Measurements from ENCODE around the gene VWA5B2. TPM values are rescaled to one million over a fixed set of nuclear protein-coding genes. Genes with fewer than 3 reads are reported as not detected.

VWA5B2 gene
- 1 to 10 TPM in 1 of 3 donors, under 1 TPM in 1, not detected in 1; 0.33 to 4.4 TPM for polyA plus RNA-seq

DNA sequence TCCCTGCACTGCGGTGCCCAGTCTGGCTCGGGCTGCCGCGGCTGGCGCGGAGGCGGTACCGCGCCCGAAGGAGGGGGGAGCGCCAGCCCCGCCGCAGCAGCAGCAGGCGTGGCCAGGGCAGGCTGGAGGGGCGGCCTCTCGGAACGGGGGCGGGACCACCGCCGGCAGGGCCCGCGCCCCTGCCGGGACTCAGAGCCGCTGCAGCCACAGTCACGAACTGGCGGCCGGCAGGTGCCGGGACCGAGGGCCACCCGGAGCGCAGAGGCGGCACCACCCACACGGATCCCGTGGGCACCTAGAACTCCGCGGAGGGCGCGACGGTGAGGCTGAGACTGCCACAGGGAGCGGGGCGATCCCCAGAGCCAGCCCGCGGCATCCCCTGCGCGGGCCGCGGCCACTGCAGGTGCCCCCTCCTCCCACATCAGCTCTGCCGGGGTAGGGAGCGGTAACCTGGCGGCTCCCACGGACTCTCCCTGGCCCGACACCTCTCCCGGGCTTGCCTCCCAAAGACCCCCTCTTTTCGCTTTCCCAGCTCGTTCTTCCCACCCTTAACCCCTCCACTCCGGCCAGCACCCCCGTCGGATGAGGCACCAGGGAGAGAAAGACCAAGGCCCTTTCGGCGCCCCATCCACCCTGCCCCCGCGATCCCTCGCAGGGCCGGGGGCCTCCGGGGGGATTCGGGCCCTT is at the start of gene VWA5B2:
Gene VWA5B2, plus strand, starts transcription at position 192 of the 687 bp plus-strand sequence. CDS start 944 bp downstream, outside the sequence.
- H3K27ac ChIP-seq (ENCODE audit: low read depth, low read length), result no peak within 1 kb of the TSS
- WGBS, 3 donors, result 0 to 1% (median 1%) methylated on average over 33 to 66 of the region's 66 CpGs

DNA sequence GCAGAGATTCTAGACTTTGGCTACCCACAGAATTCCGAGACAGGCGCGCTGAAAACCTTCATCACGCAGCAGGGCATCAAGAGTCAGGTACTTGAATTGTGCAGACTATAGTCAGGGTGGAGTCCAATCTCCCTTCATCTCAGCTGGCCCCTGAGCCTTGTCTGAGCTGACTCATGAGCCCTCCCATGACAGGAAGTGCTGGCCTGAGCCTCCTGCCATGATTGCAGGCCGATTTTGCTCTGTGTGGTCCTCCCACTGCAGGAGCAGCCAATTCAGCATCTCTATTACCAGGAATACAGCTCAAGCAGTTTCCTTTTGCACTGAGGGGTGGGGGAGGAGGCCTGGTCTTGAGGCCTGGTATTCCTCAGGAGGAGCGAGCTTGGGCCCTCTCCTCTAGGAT is 49.2 kb upstream of the VWA5B2 start:
- WGBS, 3 donors, result 87 to 91% (median 87%) methylated on average over 6 of the region's 6 CpGs
- H3K27ac ChIP-seq (ENCODE audit: low read depth, low read length), result no peak overlapping the region

DNA sequence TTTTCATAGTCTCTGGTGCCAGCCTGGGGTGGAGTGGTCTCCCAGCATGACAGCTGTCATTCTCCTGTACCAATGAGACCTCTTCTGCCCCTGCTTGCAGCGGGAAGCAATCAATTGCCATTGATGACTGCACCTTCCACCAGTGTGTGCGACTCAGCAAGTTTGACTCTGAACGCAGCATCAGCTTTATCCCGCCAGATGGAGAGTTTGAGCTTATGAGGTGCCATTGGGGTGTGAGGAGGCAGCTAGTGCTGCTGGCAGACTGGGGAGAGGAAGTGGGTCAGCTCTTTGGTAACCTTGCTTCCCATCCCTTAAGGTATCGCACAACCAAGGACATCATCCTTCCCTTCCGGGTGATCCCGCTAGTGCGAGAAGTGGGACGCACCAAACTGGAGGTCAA is 47.8 kb upstream of the VWA5B2 start:
- H3K27ac ChIP-seq (ENCODE audit: low read depth, low read length), result no peak overlapping the region
- 93 to 96% (median 95%) methylated on average over 9 of the region's 9 CpGs for WGBS, 3 donors

DNA sequence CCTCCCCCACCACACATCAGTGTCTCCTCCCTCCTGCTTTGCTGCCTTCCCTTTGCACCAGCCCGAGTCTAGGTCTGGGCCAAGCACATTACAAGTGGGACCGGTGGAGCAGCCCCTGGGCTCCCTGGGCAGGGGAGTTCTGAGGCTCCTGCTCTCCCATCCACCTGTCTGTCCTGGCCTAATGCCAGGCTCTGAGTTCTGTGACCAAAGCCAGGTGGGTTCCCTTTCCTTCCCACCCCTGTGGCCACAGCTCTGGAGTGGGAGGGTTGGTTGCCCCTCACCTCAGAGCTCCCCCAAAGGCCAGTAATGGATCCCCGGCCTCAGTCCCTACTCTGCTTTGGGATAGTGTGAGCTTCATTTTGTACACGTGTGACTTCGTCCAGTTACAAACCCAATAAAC is 45.7 kb upstream of the VWA5B2 start:
- 72 to 86% (median 84%) methylated on average over 5 of the region's 5 CpGs for WGBS, 3 donors
- H3K27ac ChIP-seq (ENCODE audit: low read depth, low read length), result no peak overlapping the region

DNA sequence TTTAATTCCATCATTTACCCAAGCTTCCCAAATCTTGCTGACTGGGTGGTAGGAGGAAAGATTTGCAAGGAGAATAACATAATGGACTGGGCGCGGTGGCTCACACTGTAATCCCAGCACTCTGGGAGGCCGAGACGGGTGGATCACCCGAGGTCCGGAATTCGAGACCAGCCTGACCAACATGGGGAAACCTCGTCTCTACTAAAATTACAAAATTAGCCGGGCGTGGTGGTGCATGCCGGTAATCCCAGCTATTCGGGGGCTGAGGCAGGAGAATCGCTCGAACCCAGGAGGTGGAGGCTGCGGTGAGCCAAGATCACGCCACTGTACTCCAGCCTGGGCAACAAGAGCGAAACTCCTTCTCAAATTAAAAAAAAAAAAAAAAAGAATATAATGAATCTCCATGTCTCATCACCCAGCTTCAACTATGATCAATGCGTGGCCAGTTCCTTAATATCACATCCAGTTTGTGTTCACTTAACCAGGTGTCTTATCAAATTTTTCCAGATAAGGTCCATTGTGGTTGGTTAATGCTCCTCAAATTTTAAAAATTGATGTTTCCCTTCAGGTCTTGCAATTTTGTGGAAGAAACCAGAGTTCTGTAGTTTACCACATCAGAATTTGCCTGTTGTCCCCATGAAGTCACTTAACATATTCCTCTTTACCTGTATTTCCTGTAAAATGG is 44.7 kb upstream of the VWA5B2 start:
- WGBS, 3 donors, result 93 to 94% (median 94%) methylated on average over 18 of the region's 18 CpGs
- H3K27ac ChIP-seq (ENCODE audit: low read depth, low read length), result no peak overlapping the region

DNA sequence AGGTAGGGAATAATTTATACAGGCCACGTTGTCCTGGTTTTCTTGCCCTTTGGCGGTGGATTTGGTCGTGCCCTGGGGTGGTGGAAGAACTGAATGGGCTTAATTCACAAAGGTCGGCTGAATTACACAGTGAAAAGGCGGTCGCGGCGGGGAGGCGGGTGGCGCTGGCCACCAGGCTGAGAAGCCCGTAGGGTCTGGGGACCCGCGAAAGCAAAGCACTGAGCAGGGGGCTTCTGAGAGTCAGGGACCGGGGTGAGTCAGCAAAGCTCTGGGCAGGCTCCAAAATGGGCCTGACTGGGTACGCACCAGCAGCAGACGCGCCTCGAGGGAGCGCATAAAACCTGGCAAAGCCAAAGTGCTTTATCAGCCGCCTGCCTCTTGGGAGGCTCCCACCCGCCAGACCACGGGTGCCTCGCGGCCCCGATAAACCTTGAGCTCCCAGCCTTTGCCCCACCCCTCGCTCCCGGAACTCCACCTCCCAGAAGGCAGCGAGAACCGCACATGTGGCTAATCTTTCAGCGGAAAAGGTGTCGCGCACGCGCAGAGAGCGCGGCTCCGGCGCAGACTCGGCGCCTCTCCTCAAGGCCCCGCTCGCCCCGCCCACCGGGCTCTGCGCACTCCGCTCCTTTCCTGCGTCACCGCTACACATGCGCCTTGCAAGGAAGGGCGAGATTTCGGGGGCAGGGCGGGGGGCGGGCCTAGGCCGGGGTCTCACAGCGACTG is 43.8 kb upstream of the VWA5B2 start:
- 3 to 4% (median 3%) methylated on average over 52 to 55 of the region's 55 CpGs for WGBS, 3 donors
- H3K27ac ChIP-seq (ENCODE audit: low read depth, low read length), result peak overlapping the region; percentile 93

DNA sequence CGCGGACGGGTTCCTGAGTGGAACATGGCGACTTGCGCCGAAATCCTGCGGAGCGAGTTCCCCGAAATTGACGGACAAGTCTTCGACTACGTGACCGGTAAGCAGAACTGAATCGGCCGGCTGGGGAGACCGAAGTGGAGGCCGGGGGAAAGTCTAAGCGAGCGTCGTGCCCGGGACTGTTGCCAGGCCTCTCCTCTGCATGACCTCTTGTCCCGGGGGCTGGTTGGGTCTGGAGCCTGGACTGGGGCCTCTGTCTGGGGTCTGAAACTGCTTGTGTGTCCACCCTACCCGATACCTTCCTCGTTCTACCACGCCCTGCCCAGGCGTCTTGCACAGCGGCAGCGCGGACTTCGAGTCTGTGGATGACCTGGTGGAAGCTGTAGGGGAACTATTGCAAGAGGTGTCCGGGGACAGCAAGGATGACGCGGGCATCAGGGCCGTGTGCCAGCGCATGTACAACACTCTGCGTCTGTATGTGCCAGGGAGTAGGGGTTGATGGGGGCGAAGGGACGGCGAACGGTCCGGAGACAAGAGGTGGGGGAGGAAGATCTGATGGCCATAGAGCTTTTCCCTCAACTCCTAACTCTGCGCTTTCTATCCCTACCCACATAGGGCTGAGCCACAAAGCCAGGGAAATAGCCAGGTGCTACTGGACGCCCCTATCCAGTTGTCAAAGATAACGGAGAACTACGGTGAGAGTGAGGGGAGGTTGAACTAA is 43.0 kb upstream of the VWA5B2 start, which contains the start of gene ABCF3:
Gene ABCF3, plus strand, starts transcription at position 16 of the 718 bp plus-strand sequence. Its CDS starts 9 bp downstream, at position 25.
- H3K27ac ChIP-seq (ENCODE audit: low read depth, low read length), result peak within 1 kb of the TSS; percentile 93
- 1% methylated on average over 45 of the region's 45 CpGs for WGBS, 3 donors

DNA sequence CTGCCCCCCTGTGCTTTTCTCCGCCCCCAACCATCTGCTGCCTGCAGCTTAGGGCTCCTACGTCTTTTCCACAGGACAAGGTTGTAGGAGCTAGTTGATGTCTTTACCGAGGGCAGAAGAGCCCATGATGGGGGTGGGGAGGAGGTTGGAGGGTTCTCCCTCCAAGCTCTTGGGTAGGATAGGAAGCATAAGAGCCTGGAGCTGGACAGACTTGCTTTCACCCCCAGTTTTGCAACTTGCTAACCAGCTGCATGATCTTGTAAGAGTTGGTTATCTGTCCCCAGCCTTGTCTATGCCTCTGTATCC is 42.5 kb upstream of the VWA5B2 start:
- no peak overlapping the region for H3K27ac ChIP-seq (ENCODE audit: low read depth, low read length)
- 4 to 18% (median 10%) methylated on average over 3 of the region's 3 CpGs for WGBS, 3 donors

DNA sequence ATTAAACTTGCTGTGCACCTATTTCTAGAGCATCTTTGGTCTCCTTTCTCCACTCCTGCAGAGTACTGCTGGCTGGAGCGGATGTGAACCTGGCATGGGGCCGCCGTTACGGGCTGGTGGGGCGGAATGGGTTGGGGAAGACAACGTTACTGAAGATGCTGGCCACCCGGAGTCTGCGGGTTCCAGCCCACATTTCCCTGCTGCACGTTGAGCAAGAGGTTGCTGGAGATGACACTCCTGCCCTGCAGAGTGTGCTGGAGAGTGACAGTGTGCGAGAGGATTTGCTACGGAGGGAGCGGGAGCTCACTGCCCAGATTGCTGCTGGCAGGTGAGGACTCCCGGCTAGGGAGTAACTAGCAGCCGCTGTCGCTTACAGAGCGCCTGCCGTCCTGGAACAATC is 41.3 kb upstream of the VWA5B2 start:
- WGBS, 3 donors, result 76 to 89% (median 88%) methylated on average over 17 of the region's 17 CpGs
- H3K27ac ChIP-seq (ENCODE audit: low read depth, low read length), result no peak overlapping the region

DNA sequence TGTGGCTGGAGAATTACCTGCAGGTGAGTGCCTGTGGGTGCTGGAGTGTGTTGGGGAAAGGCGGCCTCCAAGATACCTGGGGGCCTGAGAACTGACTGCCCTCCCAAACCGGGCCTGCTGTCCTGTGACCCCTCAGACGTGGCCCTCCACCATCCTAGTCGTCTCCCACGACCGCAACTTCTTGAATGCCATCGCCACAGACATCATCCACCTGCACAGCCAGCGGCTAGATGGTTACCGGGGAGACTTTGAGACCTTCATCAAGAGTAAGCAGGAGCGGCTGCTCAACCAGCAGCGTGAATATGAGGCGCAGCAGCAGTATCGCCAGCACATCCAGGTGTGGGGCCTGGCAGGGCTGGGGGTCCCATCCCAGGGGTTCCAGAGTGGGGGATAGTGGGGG is 40.0 kb upstream of the VWA5B2 start:
- WGBS, 3 donors, result 91 to 94% (median 91%) methylated on average over 13 of the region's 13 CpGs
- H3K27ac ChIP-seq (ENCODE audit: low read depth, low read length), result no peak overlapping the region

DNA sequence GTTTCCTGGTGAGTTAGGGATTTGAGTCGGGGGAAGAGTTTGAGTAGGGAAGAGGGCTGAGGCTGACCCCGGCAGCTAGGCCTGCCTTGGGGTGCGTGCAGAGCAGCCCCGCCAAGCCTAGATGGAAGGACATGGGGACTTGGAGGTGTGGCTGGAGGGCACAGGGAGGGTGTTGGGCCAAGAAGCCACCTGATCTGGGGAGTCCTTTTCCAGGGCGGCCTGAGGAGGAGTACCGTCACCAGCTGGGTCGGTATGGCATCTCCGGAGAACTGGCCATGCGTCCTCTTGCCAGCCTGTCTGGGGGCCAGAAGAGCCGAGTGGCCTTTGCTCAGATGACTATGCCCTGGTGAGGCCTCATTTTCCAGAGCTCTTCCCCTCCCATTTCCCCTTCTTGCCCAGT is 36.5 kb upstream of the VWA5B2 start:
- H3K27ac ChIP-seq (ENCODE audit: low read depth, low read length), result no peak overlapping the region
- 92 to 97% (median 96%) methylated on average over 10 of the region's 10 CpGs for WGBS, 3 donors

DNA sequence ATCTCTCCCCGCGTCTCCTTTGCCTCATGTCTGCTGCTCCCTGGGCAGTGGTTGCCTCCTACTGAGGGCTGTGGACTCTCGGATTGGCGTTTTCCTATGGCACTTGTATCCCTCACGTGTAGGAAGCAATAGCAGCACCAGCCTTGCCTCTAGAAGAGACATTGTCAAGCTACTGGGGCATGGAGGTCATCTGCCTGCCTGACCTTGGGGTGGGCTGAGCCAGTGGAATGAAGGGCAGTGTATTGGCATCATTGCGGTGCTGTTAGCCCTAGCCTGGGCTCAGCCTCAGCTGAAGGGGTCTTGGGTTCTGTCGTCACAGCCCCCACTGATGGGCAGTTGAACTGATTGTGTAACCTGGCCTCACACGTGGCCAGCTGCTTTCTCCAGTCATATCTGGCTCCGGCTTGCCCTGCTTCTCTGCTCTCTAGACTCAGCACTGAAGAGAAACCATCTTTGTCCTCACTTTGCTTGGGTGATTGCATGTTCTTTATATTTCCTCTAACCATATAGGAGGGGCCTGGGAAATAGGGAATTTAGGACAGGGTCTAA is 35.3 kb upstream of the VWA5B2 start:
- H3K27ac ChIP-seq (ENCODE audit: low read depth, low read length), result no peak overlapping the region
- WGBS, 3 donors, result 74 to 90% (median 86%) methylated on average over 9 of the region's 9 CpGs

DNA sequence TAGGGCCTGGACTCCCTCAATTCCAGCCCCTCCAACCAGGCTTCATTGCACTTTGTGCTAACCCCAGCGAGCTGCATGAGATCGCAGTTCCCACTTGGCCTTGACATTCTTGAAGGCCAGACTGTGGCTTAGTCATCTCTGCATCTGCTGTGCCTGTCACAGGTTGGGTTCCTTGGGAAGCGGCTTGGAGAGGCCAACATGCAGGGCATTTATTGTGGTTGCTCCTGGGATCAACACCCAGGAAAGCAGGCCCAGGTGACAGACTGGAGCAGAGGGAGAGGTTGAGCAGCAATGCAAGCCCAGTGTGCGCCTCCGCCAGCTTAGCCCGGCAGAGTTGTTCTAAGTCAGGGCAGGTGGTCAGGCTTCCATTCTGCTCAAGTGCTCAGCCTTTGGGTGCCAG is 32.8 kb upstream of the VWA5B2 start:
- no peak overlapping the region for H3K27ac ChIP-seq (ENCODE audit: low read depth, low read length)
- 69 to 90% (median 89%) methylated on average over 6 of the region's 6 CpGs for whole genome bisulfite sequencing, 3 donors

DNA sequence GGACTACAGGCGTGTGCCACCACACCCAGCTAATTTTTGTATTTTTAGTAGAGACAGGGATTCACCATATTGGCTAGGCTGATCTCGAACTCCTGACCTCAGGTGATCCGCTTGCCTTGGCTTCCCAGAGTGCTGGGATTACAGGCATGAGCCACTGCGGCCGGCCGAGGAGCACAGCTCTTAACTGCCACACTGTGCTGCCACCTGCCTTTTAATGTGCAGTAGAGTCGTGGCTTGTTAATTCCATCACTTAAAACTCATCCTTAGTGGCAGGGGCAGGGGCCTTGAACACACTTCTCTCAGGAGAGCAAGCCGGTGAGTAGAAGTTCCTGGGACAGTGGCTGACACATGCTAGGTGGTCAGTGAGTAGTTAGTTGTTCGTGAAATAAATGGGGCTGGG is 30.9 kb upstream of the VWA5B2 start:
- WGBS, 3 donors, result 77 to 82% (median 81%) methylated on average over 9 of the region's 9 CpGs
- no peak overlapping the region for H3K27ac ChIP-seq (ENCODE audit: low read depth, low read length)

DNA sequence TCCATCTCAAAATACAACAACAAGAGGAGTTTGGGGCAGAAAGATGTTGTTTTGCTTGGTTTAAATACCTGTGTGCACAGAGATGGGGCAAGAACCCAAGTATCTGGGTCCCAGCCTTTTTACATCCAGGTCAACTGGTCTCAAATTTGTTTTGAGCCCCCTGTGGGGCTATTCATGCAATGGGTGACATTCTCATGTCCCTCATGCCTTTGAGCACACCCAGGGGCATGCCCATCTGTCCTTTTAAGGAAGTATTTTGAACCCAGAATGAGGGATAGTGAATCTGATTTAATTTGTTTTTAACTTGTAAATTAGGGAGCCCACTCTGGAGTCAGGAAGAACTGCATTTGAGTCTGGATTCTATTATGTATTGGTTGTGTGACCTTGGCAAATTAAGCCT is 28.6 kb upstream of the VWA5B2 start:
- no peak overlapping the region for H3K27ac ChIP-seq (ENCODE audit: low read depth, low read length)

DNA sequence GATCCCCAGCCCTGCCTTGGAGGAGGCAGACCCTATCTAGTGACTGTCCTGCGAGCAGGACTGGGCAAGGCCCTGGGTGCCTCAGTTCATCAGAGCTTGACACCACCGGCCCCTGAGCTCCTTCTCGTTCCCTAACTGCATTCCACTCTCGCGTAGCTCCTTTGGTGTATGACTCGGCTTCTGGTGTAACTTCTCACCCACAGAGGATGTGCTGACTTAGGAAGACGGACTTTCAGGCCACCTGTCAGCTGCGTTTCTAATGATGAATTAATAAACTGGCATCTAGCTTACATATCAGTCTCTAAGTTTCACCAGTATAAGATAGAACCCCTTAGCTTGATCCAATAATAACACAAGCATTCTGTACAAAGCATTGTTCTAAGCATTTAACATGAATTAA is 25.9 kb upstream of the VWA5B2 start:
- H3K27ac ChIP-seq (ENCODE audit: low read depth, low read length), result no peak overlapping the region
- WGBS, 3 donors, result 77 to 82% (median 82%) methylated on average over 8 of the region's 8 CpGs

DNA sequence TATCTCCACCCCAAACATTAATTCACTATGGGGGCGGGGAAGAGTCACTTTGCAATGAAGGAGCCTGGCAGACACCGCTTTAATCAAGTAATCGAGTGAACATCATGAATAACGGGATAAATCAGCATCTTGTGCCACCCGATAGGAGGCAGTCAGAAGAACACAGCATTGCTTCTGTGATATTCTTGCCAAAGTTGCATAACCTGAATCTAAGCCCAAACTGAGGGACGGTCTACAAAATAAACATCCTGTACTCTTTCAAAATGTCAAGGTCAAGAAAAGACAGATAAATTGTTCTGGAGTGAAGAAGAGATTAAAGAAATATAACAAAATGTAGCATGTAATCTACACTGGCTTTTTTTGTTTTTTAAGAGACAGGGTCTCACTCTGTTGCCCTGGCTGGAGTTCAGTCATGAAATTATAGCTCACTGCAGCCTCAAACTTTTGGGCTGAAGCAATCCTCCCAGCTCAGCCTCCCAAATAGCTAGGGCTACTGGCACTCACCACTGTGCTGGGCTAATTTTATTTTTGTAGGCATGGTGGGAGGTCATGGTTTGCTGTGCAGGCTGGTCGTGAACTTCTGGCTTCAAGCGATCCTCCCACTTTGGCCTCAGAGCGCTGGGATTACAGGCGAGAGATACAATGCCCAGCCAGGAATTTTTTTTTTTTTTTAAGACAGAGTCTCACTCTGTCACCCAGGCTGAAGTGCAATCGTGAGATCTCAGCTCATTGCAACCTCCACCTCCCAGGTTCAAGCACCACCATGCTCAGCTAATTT is 20.1 kb upstream of the VWA5B2 start:
- no peak overlapping the region for H3K27ac ChIP-seq (ENCODE audit: low read depth, low read length)
- WGBS, 3 donors, result 56 to 58% (median 58%) methylated on average over 11 of the region's 11 CpGs

DNA sequence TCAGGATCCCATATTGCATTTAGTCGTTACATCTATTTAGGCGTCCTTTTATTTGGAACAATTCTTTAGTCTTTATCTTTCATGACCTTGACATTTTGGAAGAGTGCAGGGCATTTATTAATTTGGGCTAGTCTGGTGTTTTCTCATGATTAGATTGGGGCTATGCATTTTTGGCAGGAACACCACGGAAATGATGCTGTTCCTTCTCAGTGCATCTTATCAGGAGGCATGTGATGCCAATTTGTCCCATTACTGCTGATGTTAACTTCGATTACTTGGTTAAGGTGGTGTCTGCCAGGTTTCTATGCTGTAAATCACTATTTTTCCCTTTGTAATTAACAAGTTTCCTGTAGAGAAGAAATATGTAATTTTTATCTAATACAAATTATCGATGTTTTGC is 18.1 kb upstream of the VWA5B2 start:
- H3K27ac ChIP-seq (ENCODE audit: low read depth, low read length), result no peak overlapping the region
- 54 to 79% (median 74%) methylated on average over 5 of the region's 5 CpGs for WGBS, 3 donors

Measured in adipose tissue (tissue), 3 donors.